Tibial nerve (tissue), 3 donors: Measurements from ENCODE around the gene IST1.

Source experiments
- POLR2A ChIP-seq, 2 donors: fragments of 450-650 bp; IDR thresholded peaks; one replicate each; pipeline ENCODE4 v1.6.1; 2017; ENCODE audit warnings: antibody characterized with exemption in 2 of 2, mild to moderate bottlenecking in 2 of 2, moderate library complexity in 2 of 2
- TF ChIP-seq, protein P1 (sequence below), 5 experiments: fragments of 200-600 bp in 3 of 5; fragments of 450-650 bp in 2 of 5; sonication (generic) in 3 of 5; IDR thresholded peaks; one replicate each; pipeline ENCODE4 v1.5.1; 2016 to 2019; ENCODE audit warnings: antibody characterized with exemption in 5 of 5, mild to moderate bottlenecking in 3 of 5, moderate library complexity in 2 of 5

DNA sequence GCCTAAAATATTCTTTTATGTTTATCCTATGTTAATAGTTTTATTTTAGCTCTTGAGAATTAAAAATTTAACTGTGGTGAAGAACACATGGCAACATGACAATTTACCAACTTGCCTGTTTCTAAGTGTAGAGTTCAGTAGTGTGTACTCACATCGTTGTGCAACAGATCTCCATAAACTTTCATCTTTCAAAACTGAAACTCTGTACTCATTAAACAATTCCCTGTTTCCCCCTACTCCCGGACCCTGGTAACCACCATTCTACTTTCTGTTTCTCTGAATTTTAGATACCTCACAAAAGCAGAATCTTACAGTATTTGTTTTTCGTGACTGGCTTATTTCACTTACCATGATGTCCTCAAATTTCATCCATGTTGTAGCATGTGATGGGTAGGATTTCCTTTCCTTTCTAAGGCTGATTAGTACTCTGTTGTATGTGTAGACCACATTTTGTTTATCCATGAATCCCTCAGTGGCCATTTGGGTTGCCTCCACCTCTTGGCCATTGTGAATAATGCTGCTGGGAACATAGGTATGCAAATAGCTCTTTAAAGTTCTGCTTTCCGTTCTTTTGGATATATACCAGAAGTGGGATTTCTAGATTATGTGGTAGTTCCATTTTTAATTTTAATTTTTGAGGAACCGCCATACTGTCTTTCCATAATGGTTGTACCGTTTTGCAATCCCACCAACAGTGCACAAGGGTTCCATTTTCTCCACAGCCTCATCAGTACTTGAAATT lies 17.4 kb downstream of the IST1 start:
- TF ChIP-seq, protein P1, sequence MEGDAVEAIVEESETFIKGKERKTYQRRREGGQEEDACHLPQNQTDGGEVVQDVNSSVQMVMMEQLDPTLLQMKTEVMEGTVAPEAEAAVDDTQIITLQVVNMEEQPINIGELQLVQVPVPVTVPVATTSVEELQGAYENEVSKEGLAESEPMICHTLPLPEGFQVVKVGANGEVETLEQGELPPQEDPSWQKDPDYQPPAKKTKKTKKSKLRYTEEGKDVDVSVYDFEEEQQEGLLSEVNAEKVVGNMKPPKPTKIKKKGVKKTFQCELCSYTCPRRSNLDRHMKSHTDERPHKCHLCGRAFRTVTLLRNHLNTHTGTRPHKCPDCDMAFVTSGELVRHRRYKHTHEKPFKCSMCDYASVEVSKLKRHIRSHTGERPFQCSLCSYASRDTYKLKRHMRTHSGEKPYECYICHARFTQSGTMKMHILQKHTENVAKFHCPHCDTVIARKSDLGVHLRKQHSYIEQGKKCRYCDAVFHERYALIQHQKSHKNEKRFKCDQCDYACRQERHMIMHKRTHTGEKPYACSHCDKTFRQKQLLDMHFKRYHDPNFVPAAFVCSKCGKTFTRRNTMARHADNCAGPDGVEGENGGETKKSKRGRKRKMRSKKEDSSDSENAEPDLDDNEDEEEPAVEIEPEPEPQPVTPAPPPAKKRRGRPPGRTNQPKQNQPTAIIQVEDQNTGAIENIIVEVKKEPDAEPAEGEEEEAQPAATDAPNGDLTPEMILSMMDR (IDR thresholded peaks at IDR 0.05), result no peak
- TF ChIP-seq POLR2A (IDR thresholded peaks at IDR 0.05), result no peak
